Testis (tissue), 3 donors: ENCODE data around the gene VMP1. TPM values are rescaled to one million over a fixed set of nuclear protein-coding genes. Genes with fewer than 3 reads are reported as not detected.

Experiments used
- DNase-seq: peaks from one replicate; pipeline ENCODE4 v3.0.0-alpha.2; 2019
- H3K27ac ChIP-seq, 2 donors: fragments of 200-600 bp; sonication (generic); one replicate each; pipeline ENCODE4 v1.5.1; 2019
- H3K27me3 ChIP-seq: fragments of 200-600 bp; sonication (generic); one replicate; pipeline ENCODE4 v1.5.1; 2019
- H3K36me3 ChIP-seq: fragments of 200-600 bp; sonication (generic); one replicate; pipeline ENCODE4 v1.5.1; 2017; ENCODE audit warnings: low read depth; ENCODE audit errors: missing control alignments
- H3K4me1 ChIP-seq: fragments of 200-600 bp; sonication (generic); one replicate; pipeline ENCODE4 v1.5.1; 2019
- H3K4me3 ChIP-seq, 2 donors: fragments of 200-600 bp; sonication (generic); one replicate each; pipeline ENCODE4 v1.5.1; 2017 to 2019
- H3K9me3 ChIP-seq: fragments of 200-600 bp; sonication (generic); one replicate; pipeline ENCODE4 v1.5.1; 2017
- POLR2A ChIP-seq: fragments of 450-650 bp; IDR thresholded peaks from one replicate; pipeline ENCODE4 v1.6.1; 2017; ENCODE audit warnings: antibody characterized with exemption, mild to moderate bottlenecking, moderate library complexity
- WGBS, 2 donors: methylation state at CpG; one replicate each; pipeline ENCODE4 v1.1.5; 2018; 5-methylcytosine and 5-hydroxymethylcytosine counted together
- intact Hi-C: fragments of 100-400 bp; cut with DNase I; formaldehyde crosslinking; loops from one replicate; pipeline ENCODE4 v1.15.1; 2023; ENCODE audit warnings: low total_unique reads
- polyA plus RNA-seq: library from polyadenylated mRNA; stranded (reverse); fragments of 350-450 nt; fragmentation: Illumina TruSeq; extraction: RNeasy Lipid Tissue Mini Kit (QIAGEN cat#74804); gene quantifications from one replicate; pipeline ENCODE4 v1.2.3, GENCODE V29; 2014; ENCODE audit warnings: low read depth, low replicate concordance; ENCODE audit not compliant: insufficient read depth
- total RNA-seq, 2 donors: library from RNA; depleted of rRNA; stranded (reverse); fragments of >200 nt; gene quantifications; one replicate each; pipeline ENCODE4 v1.2.3, GENCODE V29; 2016
- TF ChIP-seq, protein P1 (sequence below), 3 experiments: fragments of 450-650 bp in 2 of 3; fragments of 200-600 bp in 1 of 3; sonication (generic) in 1 of 3; IDR thresholded peaks; one replicate each; pipeline ENCODE4 v1.5.1; 2016 to 2019; ENCODE audit warnings: antibody characterized with exemption in 3 of 3, mild to moderate bottlenecking in 2 of 3, moderate library complexity in 1 of 3

Gene VMP1
- total and polyA plus RNA-seq, 3 donors from 2014 or later: 63.1 to 144 (median 108) TPM

GRCh38 chr17:59669944-59670343, 37.5 kb upstream of the VMP1 start:
- TF ChIP-seq, protein P1, sequence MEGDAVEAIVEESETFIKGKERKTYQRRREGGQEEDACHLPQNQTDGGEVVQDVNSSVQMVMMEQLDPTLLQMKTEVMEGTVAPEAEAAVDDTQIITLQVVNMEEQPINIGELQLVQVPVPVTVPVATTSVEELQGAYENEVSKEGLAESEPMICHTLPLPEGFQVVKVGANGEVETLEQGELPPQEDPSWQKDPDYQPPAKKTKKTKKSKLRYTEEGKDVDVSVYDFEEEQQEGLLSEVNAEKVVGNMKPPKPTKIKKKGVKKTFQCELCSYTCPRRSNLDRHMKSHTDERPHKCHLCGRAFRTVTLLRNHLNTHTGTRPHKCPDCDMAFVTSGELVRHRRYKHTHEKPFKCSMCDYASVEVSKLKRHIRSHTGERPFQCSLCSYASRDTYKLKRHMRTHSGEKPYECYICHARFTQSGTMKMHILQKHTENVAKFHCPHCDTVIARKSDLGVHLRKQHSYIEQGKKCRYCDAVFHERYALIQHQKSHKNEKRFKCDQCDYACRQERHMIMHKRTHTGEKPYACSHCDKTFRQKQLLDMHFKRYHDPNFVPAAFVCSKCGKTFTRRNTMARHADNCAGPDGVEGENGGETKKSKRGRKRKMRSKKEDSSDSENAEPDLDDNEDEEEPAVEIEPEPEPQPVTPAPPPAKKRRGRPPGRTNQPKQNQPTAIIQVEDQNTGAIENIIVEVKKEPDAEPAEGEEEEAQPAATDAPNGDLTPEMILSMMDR (IDR thresholded peaks at IDR 0.05): no peak
- TF ChIP-seq POLR2A: no peak
- H3K27me3 ChIP-seq: no peaks in the 10 kb centered on the region
- no peak overlapping the region for H3K27ac ChIP-seq
- intact Hi-C loops: no loop called here
- H3K9me3 ChIP-seq: no peaks in the 10 kb centered on the region
- 96 to 97% methylated on average over 1 of the region's 1 CpG for WGBS, 2 donors
- DNase-seq: no peak
- no peak overlapping the region for H3K4me3 ChIP-seq
- H3K36me3 ChIP-seq: no peaks in the 10 kb centered on the region
- peaks cover 3% of the 10 kb centered on the region for H3K4me1 ChIP-seq

DNA sequence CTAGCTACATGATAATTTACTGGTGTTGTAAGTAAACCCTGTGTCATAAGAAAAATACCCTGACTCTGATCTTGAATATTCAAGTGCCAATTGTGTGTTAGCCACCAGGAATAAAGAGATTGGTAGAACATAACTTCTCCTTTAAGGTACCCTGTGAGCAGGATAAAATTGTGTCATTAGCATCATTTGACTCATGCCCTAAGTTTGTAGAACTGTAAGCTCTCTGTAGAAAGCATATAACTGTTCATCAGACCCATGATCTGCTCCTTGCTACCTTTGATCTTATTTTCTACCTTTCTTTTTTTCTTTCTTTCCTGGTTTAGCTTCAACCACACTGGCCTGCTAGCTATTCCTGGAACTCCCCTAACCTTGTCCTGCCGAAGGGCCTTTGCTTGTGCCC, 36.1 kb upstream of the VMP1 start:
- 86 to 94% methylated on average over 1 of the region's 1 CpG for WGBS, 2 donors

GRCh38 chr17:59675231-59675630, 32.2 kb upstream of the VMP1 start:
- H3K27me3 ChIP-seq: no peaks in the 10 kb centered on the region
- H3K4me3 ChIP-seq: no peak overlapping the region
- H3K27ac ChIP-seq: no peak overlapping the region
- no peak for DNase-seq
- WGBS, 2 donors: 73 to 74% methylated on average over 1 of the region's 1 CpG
- intact Hi-C loops: no loop called here
- H3K9me3 ChIP-seq: no peaks in the 10 kb centered on the region
- H3K4me1 ChIP-seq: no peaks in the 10 kb centered on the region
- no peaks in the 10 kb centered on the region for H3K36me3 ChIP-seq
- TF ChIP-seq, protein P1 (IDR thresholded peaks at IDR 0.05): no peak
- TF ChIP-seq POLR2A: no peak

More for the DNA sequence above, 36.1 kb upstream of the VMP1 start:
- Histone ChIP-seq H3K27ac (no peak overlapping the region), H3K4me3 (no peak overlapping the region), H3K4me1 (peaks cover 3% of the 10 kb centered on the region), H3K27me3 (no peaks in the 10 kb centered on the region), H3K9me3 (no peaks in the 10 kb centered on the region), H3K36me3 (no peaks in the 10 kb centered on the region)
- intact Hi-C loops: no loop called here
- TF ChIP-seq POLR2A: no peak
- TF ChIP-seq, protein P1 (IDR thresholded peaks at IDR 0.05): no peak
- DNase-seq: no peak

DNA sequence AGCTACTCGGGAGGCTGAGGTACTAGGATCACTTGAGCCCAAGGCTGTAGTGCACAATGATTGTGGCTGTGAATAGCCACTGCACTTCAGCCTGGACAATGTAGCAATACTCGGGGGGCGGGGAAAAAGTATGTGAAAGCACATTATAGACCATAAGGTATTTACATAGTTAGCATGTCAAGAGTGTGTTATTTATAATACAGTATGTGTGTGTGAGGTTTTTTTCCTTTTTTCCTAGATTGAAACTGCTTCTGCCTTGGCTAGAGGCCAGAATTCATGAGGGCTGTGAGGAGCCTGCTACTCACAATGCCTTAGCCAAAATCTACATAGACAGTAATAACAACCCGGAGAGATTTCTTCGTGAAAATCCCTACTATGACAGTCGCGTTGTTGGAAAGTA, 30.7 kb upstream of the VMP1 start:
- Histone ChIP-seq H3K4me3 (no peak overlapping the region), H3K36me3 (no peaks in the 10 kb centered on the region), H3K4me1 (no peaks in the 10 kb centered on the region), H3K9me3 (no peaks in the 10 kb centered on the region), H3K27ac (no peak overlapping the region), H3K27me3 (no peaks in the 10 kb centered on the region)
- no peak for TF ChIP-seq POLR2A
- 85 to 95% methylated on average over 7 of the region's 7 CpGs for WGBS, 2 donors
- intact Hi-C loops: no loop called here
- no peak for DNase-seq

DNA sequence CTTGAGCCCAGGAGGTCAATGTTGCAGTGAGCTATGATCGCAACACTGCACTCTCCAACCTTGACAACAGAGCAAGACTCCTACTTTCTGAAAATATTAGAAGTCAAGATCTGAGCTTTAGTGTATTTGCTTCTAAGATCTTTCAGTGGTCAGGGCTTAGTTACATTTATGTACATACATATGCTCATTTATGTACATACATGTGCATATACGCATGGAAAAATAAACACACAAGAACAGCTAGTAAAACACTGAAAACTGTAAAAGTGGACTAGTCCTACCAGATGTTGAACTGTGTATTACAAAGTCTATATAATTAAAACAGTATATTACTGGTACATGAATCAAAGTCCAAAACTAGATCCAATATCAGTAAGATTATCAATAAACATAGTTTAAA, 28.5 kb upstream of the VMP1 start:
- H3K4me1 ChIP-seq: no peaks in the 10 kb centered on the region
- H3K27ac ChIP-seq: no peak overlapping the region
- H3K9me3 ChIP-seq: no peaks in the 10 kb centered on the region
- intact Hi-C loops: no loop called here
- peaks cover 5% of the 10 kb centered on the region for H3K36me3 ChIP-seq
- TF ChIP-seq, protein P1 (IDR thresholded peaks at IDR 0.05): no peak
- no peak for TF ChIP-seq POLR2A
- DNase-seq: no peak
- 48 to 49% methylated on average over 2 of the region's 2 CpGs for WGBS, 2 donors
- H3K4me3 ChIP-seq: no peak overlapping the region
- H3K27me3 ChIP-seq: no peaks in the 10 kb centered on the region
